ENCODE data around the gene PAPOLA. TPM values are rescaled to one million over a fixed set of nuclear protein-coding genes. Genes with fewer than 3 reads are reported as not detected.

Gene PAPOLA
- total RNA-seq, 1 experiment from 2014 or later: 125 TPM

GRCh38 chr14:96508900-96509299, 6.7 kb downstream of the PAPOLA start:
- POLR2A ChIA-PET: no interaction called here
- BruUV-seq (replicated peaks): no TSS peak
- ATAC-seq (peak; percentile 68; the same call in 1 of the 2 replicates), DNase-seq (ENCODE audit: low read depth, low spot score) (no peak)
- intact Hi-C loops (cut with micrococcal nuclease; ENCODE audit: unreplicated experiment) (no loop called here), in situ Hi-C loops (cut with HindIII; ENCODE audit: low pct_unique_long_range_greater_than_20kb, low sequenced_read_pairs) (no loop called here)
- CTCF ChIA-PET: no interaction called here
- Histone ChIP-seq H3K27me3 (ENCODE audit: control insufficient read depth, insufficient read depth, low read length) (no peaks in the 10 kb centered on the region), H3K4me3 (ENCODE audit: low read depth in 2 of 2, low read length in 2 of 2) (no peak overlapping the region), H3K36me3 (ENCODE audit: control insufficient read depth, insufficient read depth, low read length) (no peaks in the 10 kb centered on the region; the same call in 1 of the 2 replicates), H3K27ac (ENCODE audit: low read length) (no peak overlapping the region), H3K4me1 (ENCODE audit: control insufficient read depth, insufficient read depth, low read length) (peaks cover 47% of the 10 kb centered on the region), H3K9me3 (ENCODE audit: control insufficient read depth, insufficient read depth, low read depth, low read length) (no peaks in the 10 kb centered on the region)
- TF ChIP-seq, protein P1, sequence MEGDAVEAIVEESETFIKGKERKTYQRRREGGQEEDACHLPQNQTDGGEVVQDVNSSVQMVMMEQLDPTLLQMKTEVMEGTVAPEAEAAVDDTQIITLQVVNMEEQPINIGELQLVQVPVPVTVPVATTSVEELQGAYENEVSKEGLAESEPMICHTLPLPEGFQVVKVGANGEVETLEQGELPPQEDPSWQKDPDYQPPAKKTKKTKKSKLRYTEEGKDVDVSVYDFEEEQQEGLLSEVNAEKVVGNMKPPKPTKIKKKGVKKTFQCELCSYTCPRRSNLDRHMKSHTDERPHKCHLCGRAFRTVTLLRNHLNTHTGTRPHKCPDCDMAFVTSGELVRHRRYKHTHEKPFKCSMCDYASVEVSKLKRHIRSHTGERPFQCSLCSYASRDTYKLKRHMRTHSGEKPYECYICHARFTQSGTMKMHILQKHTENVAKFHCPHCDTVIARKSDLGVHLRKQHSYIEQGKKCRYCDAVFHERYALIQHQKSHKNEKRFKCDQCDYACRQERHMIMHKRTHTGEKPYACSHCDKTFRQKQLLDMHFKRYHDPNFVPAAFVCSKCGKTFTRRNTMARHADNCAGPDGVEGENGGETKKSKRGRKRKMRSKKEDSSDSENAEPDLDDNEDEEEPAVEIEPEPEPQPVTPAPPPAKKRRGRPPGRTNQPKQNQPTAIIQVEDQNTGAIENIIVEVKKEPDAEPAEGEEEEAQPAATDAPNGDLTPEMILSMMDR (IDR thresholded peaks at IDR 0.05): no peak
- TF ChIP-seq SIN3A (IDR thresholded peaks at IDR 0.05; ENCODE audit: borderline replicate concordance, insufficient read depth, low read depth, low read length) (no peak), TCF7L2 (IDR thresholded peaks at IDR 0.05; ENCODE audit: low read depth, low read length) (no peak)

DNA sequence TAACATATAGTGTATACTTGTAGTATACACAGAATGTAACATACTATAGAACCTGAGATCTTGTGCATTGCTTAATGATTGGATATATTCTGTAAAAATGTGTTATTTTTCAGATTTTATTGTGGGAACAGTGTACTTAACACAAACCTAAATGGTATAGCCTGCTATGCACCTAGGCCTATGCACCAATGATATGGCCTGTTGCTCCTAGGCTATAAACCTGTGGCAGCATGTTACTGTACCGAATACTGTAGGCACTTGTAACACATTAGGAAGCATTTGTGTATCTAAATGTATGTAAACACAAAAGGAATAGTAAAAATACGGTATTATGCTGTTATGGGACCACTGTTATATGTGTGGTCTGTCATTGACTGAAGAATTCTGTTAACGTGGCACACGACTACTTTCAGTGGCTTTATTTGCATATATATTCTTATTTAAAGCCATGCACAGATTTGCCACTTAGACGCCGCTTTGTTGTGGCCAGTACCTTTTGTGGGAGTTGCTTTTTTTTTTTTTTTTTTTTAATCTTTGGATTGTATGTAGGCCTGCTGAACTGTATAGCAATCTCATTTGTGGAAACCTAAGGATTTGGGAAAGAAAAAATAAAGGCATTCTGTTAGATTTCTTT, 7.4 kb downstream of the PAPOLA start:
- TF ChIP-seq SIN3A (IDR thresholded peaks at IDR 0.05; ENCODE audit: borderline replicate concordance, insufficient read depth, low read depth, low read length): no peak
- TF ChIP-seq POLR2AphosphoS5 (IDR thresholded peaks at IDR 0.05; ENCODE audit: low read depth, low read length): no peak
- no peak for TF ChIP-seq TCF7L2 (IDR thresholded peaks at IDR 0.05; ENCODE audit: low read depth, low read length)
- TF ChIP-seq, protein P1 (IDR thresholded peaks at IDR 0.05): no peak
- TF ChIP-seq, protein P2, sequence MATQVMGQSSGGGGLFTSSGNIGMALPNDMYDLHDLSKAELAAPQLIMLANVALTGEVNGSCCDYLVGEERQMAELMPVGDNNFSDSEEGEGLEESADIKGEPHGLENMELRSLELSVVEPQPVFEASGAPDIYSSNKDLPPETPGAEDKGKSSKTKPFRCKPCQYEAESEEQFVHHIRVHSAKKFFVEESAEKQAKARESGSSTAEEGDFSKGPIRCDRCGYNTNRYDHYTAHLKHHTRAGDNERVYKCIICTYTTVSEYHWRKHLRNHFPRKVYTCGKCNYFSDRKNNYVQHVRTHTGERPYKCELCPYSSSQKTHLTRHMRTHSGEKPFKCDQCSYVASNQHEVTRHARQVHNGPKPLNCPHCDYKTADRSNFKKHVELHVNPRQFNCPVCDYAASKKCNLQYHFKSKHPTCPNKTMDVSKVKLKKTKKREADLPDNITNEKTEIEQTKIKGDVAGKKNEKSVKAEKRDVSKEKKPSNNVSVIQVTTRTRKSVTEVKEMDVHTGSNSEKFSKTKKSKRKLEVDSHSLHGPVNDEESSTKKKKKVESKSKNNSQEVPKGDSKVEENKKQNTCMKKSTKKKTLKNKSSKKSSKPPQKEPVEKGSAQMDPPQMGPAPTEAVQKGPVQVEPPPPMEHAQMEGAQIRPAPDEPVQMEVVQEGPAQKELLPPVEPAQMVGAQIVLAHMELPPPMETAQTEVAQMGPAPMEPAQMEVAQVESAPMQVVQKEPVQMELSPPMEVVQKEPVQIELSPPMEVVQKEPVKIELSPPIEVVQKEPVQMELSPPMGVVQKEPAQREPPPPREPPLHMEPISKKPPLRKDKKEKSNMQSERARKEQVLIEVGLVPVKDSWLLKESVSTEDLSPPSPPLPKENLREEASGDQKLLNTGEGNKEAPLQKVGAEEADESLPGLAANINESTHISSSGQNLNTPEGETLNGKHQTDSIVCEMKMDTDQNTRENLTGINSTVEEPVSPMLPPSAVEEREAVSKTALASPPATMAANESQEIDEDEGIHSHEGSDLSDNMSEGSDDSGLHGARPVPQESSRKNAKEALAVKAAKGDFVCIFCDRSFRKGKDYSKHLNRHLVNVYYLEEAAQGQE (IDR thresholded peaks at IDR 0.05; ENCODE audit: insufficient read depth in 1 of 2, low read depth in 2 of 2, low read length in 1 of 2): no peak
- DNase-seq (ENCODE audit: low read depth, low spot score) (no peak), ATAC-seq (0 out of 2 replicates have a peak, but pooled peaks have one; percentile 38)
- H3K4me3 ChIP-seq (ENCODE audit: low read depth in 2 of 2, low read length in 2 of 2): no peak overlapping the region
- no peaks in the 10 kb centered on the region; the same call in 1 of the 2 replicates for H3K36me3 ChIP-seq (ENCODE audit: control insufficient read depth, insufficient read depth, low read length)
- CTCF ChIA-PET: no interaction called here
- no peaks in the 10 kb centered on the region for H3K27me3 ChIP-seq (ENCODE audit: control insufficient read depth, insufficient read depth, low read length)
- no peak overlapping the region for H3K27ac ChIP-seq (ENCODE audit: low read length)
- intact Hi-C loops (cut with micrococcal nuclease; ENCODE audit: unreplicated experiment) (no loop called here), in situ Hi-C loops (cut with HindIII; ENCODE audit: low pct_unique_long_range_greater_than_20kb, low sequenced_read_pairs) (no loop called here)
- no TSS peak for BruUV-seq (replicated peaks)
- no peaks in the 10 kb centered on the region for H3K9me3 ChIP-seq (ENCODE audit: control insufficient read depth, insufficient read depth, low read depth, low read length)
- peaks cover 44% of the 10 kb centered on the region for H3K4me1 ChIP-seq (ENCODE audit: control insufficient read depth, insufficient read depth, low read length)
- POLR2A ChIA-PET: no interaction called here

Measured in Panc1 (cell line).